Embryonic facial prominence (tissue), 1 donor: Measurements from ENCODE around the gene CRTAC1.

Source experiments
- DNase-seq: peaks from one replicate; pipeline ENCODE4 v3.0.0-alpha.2; 2016; ENCODE audit errors: extremely low spot score

The CRTAC1 gene

DNA sequence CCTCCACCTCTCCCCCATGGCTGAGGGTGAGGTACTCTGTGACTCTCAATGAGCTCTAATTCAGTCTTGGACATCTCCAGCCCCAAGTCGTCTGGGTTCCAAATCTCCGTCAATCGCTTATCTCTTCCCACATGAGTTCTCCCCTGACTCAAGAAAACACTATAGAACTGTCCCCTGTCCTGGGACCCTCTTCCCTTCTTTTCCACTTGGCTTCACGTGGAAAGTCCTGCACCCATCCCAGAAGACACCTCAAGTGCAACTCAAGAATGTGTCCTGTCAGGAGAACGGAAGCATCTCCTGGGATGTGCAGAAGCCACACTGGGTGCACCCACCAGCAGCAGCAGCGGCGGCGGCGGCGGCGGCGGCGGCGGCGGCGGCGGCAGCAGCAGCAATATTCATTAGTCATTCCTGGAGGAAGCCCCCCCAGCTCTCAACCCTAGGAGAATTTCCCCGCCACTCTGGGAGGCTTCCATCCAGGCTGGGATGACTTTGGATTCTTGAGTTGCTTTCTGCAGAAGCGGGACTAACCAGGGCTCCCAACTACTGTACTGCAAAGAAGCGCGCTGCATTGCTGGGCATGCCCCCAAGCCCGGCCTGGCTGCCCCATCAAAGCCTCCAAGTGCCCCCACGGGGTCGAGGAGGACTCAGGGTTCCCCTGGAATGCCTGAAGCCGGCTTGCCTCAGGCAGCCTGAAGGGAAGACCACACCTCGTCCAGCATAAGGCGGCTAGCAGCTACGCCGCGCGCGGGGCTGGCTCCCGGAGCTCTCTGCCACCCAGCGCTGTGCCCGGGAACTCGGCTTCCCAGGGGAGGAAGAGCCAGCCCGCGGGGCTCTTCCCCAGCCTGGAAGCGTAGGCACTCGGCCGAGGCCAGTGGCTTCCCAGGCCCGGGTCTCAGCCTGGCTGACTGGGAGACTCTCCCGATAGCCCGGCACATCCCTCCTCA, 1.0 kb downstream of the CRTAC1 start:
- no peak for DNase-seq

DNA sequence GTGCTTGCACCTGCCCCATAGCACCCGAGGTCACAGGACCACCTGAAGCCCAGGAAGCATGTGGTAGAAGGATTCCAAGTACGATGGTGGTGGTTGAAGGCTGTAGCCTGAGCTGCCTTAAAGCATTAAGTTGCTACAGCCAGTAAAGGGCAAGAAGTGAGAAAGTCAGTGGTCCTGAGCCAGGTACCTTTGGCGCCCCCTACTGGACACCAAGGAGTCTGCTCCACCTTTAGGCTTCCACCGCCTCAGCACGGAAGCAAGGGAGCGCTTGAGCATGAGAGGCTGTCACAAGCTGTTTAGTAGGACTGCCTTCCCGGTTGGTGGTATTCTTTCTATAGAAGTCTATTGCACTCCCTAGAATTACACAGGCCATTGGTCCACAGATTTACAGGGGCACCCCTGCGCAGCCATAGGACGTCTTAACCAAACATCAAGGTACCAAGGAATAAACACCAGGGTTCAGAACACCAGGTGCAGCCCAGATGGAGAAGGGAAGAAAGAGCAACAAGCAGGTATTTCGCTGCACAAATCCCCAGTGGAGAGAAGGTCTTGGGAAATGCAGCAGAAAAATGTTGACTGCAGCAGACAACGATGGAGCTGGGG, 2.2 kb downstream of the CRTAC1 start:
- DNase-seq, result no peak

DNA sequence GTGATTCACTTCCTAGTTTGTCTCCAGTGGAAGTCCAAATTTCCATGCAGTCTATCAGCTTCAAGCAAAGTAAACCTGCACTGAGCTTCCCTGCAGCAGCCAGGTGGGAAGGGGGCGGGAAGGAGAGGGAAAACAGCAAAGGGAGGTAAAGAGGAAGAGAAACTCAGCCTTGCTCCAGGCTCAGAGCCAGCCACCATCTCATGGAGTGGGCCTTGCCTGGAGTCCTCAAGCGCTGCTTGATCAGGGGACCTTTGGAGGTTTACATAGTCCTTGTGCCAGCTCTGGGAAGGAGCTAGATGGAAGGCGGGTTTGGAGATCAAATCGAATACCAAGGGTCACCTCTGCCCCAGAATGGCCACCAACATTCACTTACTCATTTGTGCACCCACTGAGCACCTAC, 7.4 kb downstream of the CRTAC1 start:
- DNase-seq, result no peak

DNA sequence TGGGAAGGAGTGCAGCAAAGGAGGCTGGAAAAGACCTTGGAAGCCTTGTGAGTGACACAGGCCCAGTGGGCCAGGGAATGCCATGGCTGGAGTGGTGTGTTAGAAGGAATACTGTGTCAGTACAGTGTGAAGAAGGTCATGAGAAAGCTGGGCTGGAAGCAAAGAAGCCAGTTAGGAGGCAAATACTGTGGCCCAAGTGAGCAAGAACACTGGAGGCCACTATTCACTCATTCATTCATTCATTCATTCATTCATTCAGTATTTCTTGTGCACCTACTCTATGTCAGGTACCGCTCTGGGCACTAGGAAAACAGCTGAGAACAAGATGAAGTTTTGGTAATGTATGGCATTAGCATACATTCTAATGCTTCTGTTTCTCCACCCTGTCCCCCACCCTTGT, 9.6 kb downstream of the CRTAC1 start:
- DNase-seq, result no peak

DNA sequence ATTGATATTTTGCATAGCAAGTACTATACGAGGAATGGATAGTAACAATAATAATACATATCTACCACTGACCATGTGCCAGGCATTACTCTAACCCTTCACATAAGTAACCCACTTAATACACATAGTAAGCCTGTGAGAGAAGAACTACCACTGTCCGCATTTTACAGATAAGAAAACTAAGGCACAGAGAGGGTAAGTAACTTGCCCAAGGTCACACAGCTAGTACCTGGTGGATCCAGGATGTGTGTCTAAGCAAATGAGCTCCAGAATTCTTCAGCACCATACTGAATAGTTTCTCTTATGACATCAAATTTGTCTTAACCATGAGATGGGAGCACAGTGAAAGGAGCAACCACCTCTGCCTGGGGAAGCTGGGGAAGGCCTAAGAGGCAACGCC, 10.2 kb downstream of the CRTAC1 start:
- DNase-seq, result no peak

DNA sequence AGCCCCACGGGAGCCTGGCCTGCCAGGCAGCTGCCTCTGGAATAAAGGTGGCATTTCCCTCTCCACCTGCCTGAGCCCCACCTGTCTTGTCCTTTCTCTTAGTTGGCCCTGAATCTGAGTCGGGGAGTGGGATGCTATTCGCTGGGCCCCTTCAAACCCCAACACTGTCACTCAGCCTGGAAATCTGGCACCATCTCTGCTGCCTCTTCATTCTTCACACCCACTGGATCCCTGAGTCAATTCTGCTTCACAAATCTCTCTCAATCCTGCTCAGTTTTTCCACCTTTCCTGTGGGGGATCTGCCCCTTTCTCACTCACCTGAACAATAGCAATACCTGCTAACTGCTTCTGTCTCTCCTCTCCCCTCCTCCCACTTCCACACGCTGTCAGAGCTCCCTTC, 10.6 kb downstream of the CRTAC1 start:
- DNase-seq, result no peak

DNA sequence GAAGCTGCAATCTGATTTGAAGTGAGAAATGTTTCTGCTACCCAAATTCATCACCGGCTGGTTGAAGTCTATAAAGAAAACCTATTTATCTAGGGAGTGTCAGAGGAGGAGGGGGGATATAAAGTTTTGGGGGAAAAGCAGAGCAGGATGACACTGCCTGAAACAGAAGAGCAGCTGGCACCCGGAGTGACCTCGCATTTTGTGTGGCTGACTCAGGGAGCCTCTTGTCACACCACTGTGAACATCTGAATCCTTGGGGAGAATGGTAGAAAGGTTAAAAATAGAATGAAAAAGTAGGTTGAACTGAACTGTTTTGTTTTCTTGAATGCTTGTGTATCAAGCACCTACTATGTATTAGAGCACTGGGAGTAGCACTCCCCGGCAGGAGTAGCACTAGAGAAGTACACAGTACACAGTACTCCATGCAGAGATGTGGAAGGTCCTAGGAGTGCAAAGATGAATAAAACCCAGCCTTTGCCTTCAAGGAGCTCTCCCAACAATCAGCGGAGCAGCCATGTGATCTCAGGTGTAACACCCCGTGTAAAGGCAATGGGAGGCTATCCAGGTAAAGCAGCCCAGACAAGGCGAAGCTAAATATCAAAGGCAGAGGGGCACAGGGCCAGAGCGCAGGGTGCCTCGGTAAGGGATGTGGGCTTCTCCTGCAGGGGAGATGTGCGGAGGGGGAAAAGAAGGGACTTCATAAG, 13.5 kb downstream of the CRTAC1 start:
- DNase-seq, result no peak

DNA sequence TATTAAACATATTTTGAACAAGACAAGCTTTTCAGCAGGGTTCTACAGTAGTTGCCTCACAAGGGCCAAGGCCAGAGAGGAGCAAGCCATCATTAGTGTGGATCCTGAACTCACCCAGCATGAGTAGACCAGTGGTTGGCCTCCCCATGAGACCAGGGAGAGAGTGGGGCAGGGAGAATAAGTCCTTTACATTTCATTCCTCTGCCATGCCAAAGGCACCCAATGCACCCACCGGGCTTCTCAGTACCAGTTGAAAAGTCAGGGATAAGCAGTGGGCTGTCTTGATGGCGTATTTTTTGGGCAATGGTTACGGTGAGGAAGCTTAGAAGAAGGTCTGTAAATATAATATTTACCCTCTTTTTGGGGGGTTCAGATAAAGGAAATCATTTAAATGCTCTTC, 16.6 kb downstream of the CRTAC1 start:
- no peak for DNase-seq

DNA sequence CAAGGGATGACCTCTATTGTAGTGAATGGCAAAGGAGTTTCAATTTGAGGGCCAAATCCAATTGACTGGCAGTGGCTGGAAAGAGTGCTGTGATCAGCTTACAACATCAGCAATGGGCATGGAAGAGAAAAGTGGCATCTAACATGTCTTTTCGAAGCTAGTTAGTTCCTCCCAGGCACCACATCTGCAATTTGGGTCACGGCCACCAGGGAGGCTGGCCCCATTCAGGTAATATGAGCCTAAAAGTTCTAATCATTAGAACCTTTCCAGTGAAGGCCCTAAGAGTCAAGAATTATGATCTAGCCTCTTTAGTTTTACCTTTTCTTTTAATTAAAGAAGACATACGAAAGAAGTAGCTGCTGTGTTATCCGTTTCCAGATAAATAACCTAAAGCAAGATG, 17.3 kb downstream of the CRTAC1 start:
- DNase-seq, result no peak

DNA sequence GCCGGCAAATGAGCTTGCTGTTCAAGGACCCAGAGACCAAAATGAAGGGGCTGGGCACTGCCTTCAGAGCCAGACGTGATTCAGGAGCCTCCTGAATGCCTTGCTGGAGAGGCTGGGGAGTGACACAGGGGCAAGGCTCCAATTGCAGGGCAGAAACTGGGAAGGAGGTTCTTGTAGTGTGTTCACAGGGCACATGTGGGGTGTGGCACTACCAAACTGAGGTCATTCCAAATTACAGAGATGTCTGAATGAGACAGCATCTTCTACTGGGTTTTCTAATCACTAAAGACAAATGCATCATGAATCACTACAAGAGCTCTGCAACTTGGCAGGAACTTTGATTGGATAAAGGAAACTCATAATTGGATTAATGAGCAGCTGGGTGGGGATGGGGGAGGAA, 17.8 kb downstream of the CRTAC1 start:
- no peak for DNase-seq

DNA sequence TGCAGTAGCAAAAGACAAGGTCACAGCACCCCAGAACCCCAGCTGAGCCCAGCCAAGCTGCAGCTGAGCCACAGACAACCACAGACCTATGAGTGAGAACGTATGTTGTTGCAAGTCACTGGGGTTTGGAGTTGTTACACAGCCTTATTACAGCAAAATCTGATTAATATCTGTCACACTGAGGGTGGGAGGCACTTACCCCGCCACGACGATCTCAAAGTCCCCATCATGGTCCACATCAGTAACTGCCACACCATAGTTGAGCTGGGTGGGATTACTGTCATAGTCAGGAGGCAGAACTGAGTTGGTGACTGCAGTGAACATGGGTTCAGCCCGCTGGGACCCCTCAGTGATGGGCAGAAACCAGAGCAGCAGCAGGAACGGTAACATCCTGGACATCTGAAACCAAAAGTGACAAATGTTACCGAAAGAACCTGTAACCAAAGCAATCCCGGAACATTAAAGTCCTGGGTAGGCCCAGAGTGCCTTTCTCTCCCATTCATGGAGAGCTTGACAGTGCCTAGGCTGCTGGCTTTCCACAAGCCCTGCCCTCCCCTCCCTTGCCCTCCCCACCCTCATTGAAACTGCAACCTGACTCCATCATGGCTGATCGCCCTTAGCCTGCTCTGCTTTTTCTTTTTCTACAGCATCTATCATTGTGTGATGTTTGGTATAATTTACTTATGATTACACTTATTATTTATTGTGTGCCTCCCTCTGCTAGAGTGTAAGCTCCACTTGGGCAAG, 19.3 kb downstream of the CRTAC1 start:
- DNase-seq, result no peak

DNA sequence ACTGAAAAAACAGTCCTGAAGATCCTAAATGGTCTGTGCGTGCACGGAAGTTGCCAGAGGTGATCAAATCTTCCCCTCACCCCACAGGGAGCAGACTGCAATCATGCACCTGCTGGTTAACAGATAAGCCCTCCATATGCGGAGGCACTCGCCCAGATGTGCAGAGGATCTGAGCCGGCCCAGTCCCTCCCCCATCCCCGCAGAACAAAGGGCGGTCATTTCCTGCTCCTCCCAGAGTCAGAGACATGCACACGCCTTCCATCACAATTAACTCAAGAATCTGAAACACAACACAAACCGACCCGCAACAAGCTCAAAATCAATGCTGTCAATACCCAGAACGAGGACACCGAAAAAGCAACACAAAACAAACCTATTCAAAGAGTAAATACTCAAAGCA, 24.2 kb downstream of the CRTAC1 start:
- no peak for DNase-seq

DNA sequence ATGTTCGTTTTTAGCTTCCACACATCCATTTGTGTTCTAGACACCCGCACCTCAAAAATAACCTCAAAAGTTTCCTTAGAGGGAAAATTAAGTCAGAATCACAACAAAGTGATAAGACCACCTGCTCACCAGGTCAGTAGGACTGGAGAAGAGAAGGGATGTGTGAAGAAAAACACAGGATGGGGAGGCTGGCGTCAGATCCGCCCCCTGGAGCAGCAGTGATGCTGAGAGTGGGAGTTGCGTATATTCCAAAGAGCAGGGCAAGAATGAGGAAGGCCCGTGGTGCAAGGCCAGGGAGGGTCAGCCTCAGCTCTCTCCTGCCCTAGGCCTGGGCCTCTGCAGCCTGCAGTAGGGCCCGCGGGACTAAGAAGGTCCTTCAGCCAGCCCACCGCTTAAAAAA, 28.7 kb downstream of the CRTAC1 start:
- no peak for DNase-seq

DNA sequence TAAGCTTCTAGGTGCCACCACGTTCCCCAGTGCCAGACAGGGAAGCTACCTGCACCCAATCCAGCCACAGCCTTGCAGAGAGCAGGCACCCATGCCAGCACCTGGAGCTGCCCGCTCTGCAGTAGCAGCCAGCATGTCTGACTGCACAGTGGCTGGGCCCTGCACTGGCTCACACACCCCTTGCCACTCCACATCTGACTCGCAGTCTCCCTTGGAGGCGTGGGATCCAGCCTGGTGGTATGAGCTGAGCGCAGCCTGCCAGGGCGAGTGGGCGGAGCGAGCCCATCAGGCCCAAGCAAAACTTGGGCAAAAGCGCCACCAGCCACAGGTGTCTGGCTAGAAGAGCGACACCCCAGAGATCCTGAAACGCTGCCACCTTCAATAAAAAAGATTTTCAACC, 30.1 kb downstream of the CRTAC1 start:
- no peak for DNase-seq

DNA sequence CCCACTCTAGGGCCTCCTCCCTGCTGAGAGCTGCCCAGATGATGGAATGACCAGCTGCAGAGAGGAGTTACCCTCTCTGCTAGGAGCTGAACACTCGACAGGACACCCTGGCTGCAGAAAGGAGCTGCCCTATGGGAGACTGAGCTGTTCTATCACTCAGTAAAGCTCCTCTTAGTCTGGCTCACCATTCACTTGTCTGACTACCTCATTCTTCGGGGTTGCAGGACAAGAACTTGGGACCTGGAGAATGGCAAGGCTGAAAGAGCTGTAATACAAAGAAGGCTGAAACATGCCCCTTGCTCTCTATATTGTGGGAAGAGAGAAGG, 30.5 kb downstream of the CRTAC1 start:
- DNase-seq, result no peak

DNA sequence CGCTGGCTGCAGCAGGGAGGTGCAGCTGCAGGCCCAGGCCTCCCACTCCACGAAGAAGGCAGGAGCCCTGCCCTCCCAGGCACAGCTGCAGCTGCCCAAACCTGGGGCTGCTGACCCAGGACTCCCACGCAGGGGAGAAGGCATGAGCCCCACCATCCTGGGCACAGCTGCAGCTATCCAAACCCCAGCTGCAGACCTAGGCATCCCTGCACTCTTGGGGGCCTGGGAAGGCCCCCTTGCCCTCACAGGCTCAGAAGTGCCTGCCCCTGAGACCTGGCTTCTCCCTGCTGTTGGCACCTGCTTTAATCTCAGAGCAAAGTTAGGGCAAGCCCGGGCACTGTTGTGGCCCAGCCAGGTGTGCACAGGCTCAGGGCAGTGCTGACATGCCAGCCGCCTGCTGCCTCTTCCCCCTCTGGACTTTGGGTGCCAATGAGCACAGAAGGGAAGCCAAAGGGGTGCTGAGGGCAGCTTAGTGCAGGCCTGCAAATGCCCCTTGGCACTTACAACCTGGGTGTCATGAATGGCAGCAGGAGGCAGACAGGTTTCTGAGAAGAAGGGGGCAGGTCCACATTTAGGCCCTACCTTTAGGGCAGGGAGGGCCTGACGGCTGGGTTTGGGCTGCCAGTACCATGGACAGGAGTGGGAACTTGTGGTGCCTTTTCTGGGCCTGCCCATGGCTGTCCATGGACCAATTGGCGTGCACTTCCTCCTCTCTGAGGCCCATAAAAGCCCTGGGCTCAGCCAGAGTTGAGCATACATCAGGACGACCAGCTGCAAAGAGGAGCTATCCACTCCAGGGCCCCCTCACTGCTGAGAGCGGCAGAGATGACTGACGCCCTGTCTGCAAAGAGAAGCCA, 31.1 kb downstream of the CRTAC1 start:
- DNase-seq, result no peak

DNA sequence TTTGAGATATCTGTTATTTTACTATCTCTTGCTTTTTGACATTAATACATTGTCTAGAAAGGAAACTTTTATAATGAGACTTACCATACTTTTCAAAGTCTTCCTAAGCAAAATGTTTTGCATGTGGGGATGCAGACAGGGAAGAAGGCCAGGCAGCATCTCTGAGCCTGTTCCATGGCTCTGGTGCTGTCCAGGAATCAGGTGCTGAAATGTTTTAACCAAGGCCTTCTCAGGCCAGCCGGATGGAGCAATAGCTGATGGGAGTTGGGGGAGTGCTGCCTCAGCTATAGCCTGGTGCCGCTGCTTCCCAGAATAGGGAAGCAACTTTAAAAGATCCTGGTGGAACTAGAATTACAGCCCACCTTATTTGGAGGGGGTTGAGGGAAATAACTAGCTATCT, 38.5 kb downstream of the CRTAC1 start:
- DNase-seq, result no peak

DNA sequence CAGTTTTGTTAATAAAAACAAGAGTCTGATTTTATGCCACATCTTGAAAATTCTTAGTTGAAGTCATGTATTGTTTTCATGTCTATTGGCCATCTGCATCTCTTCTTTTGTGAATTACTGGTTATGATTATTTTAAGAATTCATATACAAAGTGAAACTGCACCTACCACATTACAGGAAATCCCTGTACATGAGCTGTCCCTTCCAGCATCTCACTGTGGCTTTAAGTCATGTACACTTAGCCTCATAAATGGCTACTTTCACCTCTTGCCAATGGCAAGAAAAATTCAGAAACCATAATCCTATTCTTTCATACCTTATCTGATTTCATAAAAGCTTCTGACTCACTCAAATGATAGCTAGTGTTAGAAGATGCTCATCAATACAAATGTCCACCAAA, 48.6 kb downstream of the CRTAC1 start:
- DNase-seq, result no peak

DNA sequence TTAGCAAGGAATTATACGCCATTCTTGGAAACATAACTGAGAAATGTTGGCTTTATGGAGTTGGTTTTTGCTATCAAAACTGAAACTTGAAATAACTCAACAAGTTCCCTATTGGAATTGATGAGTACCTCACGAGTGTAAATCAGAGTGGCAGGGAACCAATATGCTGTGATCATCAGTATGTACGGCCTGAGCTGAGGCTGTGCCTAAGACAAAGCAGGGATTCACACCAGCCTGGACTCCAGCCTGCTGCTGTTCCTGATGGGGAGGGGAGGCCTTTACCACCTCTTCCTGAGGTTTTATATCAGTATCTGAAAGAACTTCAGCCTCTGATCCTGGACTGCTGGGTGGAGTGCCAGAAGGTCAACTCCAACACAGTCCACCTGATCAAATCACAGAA, 52.7 kb downstream of the CRTAC1 start:
- DNase-seq, result no peak

DNA sequence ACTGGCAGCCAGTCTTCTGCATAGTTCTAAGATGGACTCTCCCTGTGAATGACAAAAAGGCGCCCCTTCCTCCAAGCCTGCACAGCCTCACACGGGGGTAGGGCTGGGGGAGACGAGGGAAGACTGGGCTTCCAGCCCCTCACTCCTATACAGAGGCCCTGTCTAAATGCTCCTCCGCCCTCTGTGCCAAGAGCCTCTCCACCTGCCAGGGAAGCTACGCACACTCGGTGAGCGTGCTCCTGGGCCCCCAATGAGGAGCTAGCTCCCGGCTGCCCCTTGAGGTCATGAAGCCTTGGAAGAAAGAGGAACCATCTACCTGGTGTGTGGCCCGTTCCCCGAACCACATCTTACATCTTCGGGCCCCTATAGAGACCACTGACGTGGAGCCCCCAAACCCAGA, 54.8 kb downstream of the CRTAC1 start:
- DNase-seq, result no peak
